Fibroblast of skin of abdomen (primary cell): Measurements from ENCODE around the gene NF1.
"Not testable (repeated sequence)": the region's sequence is repeated elsewhere in the genome, so short reads cannot be mapped to it uniquely, and the experiment has no call there.

Source experiments
- DNase-seq: peaks from one replicate; pipeline ENCODE4 v3.0.0-alpha.2; 2013

The NF1 gene

DNA sequence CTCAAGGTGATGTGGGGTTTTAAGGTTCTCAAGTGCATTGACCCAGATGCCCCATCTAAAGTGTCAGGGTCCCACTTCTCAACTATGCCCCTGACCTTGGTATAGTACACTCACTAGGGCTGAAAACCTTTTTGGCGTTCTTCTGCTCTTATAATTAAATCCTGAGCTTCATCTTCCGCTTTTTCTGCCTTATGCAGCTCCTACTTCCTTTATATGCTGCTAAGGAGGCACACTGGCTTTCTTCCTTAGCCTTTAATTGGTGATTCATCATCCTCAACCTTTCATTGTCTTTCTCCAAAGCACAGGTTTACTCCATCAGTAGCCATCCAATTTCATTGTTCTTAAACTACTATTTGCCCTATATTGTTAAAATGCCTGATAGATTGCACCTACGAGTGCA lies 5.3 kb upstream of the NF1 start:
- no peak for DNase-seq

DNA sequence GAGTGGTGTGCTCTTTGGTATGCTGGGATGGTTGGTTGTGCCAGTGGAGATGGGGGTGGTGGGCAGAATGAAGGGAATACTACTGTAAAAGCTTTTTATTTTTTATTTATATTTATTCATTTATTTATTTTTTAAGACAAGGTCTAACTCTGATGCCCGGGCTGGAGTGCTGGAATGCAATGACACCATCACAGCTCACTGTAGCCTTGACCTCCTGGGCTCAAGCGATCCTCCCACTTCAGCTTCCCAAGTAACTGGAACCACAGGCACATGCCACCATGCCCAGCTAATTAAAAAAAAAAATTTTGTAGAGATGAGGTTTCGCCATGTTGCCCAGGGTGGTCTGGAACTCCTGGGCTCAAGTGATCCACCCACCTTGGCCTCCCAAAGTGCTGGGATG lies 4.1 kb upstream of the NF1 start:
- DNase-seq, result not testable (repeated sequence)

DNA sequence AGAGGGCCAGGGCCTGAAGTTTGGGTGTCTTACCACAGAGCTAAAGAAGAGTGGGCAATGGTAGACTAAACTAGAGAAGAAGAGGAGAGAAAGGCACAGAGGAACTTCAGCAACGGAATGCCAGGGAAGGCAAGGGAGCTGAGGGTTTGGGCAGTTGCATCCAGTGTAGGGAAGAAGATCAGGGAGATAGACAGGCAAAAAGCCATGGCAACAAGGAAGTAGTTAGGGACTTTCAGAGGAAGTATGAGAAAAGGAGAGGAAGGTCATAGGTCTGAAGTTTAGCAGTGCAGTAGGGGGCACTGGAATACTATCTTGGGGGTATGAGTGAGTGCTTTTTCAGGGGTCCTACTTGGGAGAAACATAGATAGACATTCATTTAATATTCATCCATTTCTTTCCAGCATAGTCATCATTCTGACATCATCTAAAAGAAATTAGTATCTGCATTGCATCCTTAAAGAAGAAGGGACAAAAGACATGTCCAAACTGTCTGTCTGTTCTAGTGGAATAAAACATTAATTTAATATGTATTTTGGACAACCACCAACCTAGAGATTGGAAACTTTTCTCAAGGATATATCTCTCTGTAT lies 2.2 kb upstream of the NF1 start:
- DNase-seq, result peak; percentile 55

DNA sequence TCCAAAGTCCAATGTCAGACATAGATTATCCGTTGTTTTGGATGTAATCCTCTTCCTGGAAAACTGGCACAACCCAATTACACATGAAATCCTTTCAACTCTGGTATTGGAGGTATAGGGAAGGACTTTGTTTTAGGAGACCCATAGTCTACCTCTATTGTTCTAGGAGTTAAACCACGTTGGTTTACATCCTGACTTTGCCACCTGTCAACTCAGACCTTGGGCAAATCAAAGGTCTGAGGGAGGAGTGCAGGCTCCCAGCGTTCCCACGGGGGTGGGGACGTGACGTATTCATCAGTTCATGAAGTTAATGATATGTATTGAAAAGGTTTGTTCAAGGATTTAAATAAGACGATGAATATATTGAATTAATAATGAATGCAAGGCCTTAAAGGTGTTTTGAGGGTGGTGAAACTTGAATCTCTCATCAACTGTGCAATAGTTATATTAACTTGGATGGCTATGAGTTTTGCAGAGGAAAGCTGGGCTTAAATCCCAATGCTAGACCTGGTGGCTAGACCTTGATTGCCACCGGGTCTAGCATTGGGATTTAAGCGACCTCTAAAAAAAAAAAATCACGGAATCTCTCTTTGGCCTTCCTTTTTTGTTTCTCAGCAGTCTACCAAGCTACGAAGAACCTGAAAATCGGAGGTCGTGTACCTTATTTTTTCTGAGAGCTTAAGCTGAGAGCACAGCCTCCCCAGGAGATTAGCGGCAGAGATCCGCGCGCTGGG lies 744 bp upstream of the NF1 start:
- no peak for DNase-seq

DNA sequence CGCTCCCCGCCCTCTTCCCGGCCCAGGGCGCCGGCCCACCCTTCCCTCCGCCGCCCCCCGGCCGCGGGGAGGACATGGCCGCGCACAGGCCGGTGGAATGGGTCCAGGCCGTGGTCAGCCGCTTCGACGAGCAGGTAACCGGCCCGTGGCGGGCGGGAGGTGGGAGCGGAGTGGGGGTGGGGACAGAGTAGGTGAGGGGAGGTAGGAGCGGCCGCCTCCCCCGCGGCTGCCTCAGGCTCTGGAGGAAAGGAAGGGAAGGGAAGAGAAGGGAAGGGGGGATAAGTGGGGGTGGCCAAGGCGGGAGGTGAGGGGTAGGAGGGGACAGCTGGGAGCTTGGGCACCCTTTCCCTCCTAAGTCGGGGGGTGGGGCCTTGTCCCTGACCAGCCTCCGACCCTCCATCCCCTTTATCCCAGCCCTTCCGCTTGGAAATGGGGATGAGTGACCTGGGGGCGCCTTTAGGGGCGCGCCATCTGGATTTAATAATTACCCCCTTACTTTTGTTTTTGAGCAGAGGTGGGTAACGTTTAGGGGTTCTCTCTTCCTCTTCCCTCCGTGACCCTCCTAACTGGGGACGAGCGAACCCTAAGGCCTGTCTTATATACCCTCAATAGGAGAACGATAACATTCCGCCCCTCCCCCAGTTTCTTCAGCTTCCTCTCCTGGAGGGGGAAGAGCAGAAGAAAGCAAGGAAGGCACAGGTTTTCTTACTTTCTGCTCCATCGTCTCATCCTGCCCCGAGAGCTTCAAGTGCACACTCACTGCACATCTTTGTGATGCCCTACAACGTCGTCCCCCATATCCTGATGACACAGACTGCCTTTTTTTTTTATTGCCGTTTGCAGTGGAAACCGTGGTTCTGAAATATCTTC lies 694 bp downstream of the NF1 start:
- DNase-seq, result peak; percentile 45

DNA sequence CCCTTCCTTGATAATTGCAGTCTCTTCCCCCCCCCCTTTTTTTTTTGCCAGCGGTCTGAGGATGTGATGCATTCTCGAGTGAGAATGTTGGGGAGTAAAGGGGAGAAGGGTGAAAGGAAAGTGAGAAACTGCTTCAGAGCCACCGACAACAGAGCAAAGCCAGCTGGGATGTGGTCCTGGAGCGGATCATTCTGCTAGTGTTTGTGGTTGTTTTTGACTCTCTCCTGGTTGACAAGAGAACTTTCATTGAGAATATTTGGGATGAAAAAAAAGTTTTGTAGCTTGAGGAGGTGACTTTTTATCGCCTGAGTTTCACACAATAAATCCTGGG lies 1.3 kb downstream of the NF1 start:
- DNase-seq, result no peak

DNA sequence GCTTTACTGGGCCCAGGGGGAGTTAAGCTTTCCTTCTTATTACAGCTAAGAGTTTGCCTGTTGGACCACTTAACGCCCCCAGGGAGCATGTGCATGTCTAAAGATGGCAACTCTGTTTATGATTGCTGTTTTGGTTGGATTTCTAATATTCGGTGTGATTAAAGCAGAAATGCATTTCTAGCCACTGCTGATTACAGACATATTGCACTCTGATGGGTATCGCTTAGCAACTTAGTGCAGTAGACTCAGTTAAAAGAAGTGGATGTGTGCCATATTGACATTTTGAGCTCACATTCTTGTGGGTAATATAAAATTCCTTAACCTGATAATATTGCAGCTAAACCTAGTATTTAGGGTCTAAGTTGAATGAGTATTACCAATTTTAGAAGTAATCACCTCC lies 4.2 kb downstream of the NF1 start:
- DNase-seq, result peak; percentile 62

DNA sequence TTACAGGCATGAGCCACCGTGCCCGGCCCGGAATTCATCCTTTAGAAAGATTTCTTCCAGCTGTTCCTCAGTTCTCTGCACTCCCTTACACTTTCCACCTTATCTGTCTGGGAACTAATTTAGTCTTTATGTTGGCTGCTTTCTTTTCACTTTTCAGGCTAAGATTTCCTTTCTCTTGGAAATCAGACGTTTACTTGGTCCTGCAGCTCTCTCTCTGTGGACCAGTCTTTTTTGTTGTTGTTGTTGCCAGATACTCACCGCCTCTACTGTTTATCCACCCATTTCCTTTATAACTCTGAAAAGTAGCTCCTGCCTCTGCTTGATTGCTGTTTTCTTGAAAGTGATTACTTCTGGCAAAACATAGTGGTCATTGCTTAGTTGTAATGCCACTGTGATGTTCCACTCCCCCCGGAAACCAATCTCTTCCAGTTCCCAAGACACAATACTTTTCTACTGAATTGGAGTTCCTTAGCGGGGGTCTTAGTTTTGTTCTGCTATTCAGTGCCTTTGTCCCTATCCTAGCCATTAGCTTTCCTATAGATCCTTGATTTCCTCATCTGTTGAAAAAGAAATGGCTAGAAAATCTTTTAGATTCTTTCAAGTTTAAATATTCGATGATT lies 6.2 kb downstream of the NF1 start:
- no peak for DNase-seq

DNA sequence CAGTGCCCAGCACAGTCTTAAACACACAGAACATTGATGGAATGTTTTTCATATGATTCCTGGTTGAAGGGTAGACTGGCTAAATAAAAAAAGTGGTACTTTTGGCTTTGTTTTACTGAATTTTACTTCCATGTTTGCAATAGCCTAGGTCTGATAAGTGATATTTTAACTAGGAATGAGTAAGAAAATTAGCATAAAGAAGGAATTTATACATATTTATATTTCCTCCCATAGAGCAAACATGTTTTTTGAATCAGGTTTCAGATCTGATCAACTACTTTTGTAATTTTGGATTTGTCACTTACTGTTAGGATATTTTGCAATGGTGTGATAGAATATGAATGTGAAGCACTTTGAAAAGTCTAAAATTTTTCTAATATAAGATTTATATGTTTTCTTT lies 7.2 kb downstream of the NF1 start:
- DNase-seq, result no peak

DNA sequence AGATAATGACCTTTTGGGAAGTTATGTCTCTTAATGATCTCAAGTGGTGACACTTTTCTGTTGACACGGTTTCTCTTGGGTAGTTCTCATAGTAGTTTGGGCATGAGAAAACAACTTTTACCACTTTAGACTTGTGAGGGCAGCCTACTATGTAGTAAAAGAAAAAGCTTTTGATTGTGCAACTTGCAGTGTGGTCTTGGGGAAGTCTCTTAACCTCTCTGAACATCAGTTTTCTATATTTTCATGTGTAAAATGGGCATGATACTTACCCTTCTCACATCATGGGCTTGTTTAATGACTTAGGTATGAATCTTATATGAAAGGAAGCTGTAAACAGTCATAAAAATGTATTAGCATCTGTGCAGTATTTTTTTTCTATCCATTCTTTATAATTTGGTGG lies 11.2 kb downstream of the NF1 start:
- DNase-seq, result no peak

DNA sequence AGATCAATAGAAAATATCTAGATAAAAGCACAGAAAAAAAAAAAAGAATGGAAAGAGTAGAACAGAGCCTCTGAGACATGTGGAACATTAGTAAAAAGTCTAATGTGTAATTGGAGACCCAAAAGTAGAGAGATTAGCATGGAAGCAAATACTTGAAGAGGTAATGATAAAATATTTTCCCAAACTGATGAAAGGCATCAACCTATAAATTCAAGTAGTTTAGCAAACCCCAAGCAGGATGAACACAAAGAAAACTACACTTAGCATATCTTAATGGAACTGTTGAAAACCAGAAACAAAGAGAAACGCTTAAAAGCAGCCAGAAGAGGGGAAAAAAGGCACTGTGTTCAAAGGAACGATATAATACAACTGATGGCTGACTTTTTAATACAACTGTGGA lies 16.4 kb downstream of the NF1 start:
- DNase-seq, result no peak

DNA sequence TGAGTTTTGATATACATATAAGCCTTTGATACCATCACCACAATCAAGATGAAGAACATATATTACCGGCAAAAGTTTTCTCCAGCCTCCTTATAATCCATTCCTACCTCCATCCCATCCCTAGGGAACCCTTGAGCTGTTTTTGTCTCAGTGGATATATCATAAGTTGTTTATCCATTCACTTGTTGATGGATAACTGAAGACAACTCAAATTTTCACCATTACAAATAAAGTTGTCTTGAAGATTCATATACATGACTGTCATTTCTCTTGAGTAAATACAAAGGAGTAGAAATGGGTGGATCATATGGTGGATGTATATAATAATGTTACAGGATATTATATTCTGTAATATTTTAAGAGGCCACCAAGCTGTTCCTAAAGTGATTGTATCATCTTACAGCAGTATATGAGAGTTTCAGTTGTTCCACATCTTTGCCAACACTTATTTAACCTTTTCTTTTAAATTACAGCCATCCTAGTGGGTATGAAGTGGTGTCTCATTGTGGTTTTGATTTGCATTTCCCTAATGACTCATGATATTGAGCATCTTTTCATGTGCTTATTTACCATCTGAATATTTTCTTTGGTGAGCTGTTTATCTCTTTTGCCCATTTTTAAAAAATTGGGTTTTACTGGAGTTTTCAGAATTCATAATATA lies 17.4 kb downstream of the NF1 start:
- no peak for DNase-seq

DNA sequence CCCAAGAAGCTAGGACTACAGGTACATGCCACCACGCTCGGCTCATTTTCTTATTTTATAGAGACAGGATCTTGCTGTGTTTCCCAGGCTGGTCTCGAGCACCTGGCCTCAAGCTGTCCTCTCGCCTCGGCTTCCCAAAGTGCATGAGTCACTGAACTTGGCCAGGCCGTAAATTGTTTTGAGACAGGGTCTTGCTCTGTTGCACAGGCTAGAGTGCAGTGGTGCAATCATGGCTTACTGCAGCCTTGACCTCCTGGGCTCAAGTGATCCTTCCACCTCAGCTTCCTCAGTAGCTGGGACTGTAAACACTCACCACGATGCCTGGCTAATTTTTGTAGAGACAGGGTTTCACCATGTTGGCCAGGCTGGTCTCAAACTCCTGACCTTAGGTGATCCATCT lies 18.6 kb downstream of the NF1 start:
- DNase-seq, result peak; percentile 59

DNA sequence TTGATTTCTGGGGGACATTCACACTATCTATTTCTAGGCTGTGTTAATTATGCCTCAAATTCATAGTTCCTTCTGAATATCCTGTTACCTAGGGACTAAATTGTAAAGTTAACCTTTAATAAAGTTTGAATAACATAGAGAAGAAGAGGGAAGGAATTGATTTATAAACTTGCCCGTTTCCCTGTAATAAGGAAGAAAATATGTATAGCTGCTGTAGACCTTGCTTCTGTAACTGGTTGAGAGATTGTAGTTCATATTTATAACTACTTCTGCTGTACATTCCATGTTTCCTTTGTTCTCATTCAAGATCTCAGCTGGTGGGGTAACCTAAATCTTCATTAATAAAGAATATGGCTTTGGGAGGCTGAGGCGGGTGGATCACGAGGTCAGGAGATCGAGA lies 19.2 kb downstream of the NF1 start:
- DNase-seq, result no peak

DNA sequence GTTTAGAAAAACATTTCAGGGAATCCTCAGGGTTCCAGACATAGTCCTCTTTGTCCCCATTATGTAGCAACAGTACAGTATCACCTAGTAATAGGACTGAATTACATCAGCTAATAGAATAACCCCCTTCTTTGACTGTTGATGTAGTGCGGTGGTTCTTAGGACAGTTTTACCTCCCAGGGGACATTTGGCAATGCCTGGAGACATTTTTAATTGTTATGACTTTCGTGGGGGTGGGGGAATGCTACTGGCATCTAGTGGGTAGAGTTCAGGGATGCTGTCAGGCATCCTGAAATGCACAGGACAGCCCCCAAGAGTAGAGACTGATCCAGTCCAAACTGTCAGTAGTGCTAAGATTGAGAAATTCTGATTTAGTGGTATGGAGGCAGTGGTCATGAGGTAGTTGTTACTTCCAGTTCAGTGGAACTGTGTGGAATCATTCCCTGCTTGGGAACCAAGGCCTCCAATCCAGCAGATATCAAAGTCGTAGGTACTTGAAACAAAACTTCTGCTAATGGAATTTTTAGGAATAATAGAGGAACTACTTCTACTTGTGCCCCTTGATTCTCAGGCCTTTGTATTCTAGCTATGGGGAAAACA lies 20.3 kb downstream of the NF1 start:
- peak; percentile 66 for DNase-seq

DNA sequence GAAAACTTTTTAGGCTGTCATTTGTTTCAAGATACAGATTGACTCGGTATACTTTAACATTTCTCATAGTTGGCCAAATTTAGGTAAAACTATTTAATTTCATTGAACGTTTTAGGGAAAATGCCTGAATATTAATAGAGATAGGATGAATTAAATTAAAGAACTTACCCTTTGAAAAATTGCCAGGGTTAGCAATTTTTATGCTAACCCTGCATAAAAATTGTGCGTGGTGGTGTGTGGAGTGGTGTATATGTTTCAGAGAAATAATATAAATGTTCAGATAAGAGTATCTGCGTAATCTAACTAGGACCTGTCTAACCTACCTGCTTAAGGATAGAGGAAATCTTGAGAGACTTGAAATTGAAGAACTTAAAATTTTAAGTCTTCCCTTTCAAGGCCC lies 21.4 kb downstream of the NF1 start:
- no peak for DNase-seq

DNA sequence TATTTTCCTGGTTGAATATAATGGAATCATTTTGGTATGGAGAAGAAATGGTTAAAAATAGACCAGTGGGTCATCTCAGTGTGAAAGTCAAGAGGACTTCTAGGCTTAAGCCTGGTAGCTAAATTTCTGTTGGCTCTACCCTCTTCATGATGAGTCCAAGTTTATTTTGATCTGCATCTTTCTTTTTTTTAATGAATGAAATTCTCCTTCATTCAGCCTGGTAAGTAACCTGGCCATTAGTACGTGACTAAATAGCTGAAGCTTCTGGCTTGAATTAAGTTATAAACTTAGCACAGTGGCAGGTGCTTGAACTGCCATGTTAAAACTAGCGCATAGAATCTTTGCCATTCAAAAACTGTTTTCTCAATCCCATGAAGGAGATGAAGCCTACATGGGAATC lies 28.0 kb downstream of the NF1 start:
- DNase-seq, result no peak

DNA sequence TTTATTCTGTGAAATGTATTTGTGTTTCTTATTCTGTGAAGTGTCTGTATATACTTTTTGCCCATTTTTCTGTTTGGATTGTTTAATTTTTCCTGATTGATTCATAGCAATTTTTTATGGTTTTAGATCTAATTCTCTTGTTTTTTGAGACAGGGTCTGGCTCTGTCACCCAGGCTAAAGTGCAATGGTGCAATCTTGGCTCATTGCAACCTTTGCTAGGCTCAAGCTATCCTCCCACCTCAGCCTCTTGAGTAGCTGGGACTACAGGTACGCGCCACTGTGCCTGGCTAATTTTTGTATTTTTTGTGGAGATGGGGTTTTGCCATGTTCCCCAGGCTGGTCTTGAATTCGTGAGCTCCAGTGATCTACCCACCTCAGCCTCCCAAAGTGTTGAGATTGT lies 31.5 kb downstream of the NF1 start:
- no peak for DNase-seq

DNA sequence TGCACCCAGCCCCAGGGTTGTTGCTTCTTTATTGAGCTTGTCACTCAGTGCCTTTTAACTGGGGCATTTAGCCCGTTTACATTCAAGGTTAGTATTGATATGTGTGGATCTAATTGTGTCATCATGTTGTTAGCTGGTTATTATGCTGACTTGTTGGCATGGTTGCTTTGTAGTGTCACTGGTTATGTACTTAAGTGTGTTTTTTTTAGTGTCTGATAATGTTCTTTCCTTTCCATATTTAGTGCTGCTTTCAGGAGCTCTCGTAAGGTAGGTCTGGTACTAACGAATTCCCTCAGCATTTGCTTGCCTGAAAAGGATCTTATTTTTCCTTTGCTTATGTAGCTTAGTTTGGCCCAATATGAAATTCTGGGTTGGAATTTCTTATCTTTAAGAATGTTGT lies 33.5 kb downstream of the NF1 start:
- no peak for DNase-seq

DNA sequence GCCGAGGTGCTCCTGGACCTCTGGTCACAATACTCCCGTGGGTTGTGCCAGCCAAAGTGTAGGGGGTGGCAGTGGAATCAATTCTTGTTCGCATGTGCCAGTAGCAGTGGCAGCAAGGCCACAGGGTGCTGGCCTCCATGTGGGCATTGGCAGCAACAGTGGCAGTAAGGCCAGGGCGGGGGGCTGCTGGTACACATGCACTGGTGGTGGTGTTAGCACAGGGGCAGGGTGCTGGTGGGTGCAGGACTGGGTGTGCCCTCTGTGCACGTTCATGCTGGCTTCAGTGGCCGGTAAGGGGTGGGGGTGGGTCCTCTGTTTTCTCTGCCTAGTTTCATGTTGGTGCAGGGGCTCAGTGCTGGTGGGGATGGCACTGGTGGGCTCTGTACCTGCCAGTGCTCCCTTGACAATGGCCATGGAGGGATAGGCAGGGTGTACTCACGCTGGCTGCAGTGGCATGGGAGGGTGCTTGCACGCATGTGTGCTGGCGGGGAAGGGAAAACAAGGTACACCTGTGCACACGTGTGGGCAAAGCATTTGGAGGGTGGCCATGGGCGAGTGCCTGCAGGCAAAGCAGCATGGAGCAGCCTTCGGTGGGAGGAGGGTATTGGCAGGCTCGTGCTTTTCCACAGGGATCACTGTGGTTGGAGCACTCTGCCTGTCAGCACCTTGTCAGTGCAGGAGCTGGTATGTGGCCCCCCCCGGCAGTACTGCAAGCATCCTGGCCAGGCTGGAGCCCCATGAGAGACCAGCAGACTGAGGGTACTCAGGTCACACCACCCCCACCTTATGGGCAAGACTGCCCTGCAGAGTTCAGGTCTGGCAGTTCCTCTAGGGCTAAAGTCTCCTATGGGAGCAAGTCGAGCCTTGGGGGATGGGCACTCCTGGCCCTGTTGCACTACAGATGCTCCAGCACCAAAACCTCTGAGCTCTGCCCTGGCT lies 35.8 kb downstream of the NF1 start:
- DNase-seq, result peak; percentile 25

DNA sequence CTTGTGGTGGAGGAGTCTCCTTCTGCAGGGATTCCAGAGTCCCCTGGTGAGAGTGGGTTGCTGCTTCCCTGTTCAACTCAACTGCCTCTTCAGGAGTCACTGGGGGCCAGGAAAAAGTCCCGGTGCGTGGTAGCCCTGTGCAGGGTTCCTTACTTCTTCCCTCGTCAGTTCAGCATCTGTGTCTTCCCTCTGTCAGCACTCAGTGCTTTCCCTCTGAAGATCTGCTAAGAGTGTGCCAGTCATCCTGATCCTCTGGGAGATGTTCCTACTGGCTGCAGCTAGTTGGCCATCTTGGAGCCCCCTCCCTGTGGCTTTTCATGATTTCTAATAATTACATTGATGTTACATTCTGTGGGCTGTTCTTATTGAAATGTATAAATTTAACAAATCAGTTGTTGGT lies 36.5 kb downstream of the NF1 start:
- no peak for DNase-seq
